Activated CD8-positive, alpha-beta memory T cell treated with anti-CD3 and anti-CD28 coated beads for 48 hours (primary cell): ENCODE data around the gene MRPS34.
A peak's percentile ranks its signal among the peaks of the same experiment; 100 is the strongest.

Experiments
- DNase-seq, 3 experiments: peaks; one replicate each; pipeline ENCODE4 v3.0.0-alpha.2; 2020; ENCODE audit warnings: low read depth in 2 of 3, low spot score in 2 of 3

MRPS34 gene

GRCh38 chr16:1771188-1771863 lies 1.6 kb downstream of the MRPS34 start, which contains the start of gene NME3:
TSS of gene NME3 (minus strand) at chr16:1771543. CDS start at chr16:1771534, 9 bp downstream.
- peak; percentile 51 to 63 (median 56) for DNase-seq

- DNase-seq = peak in 1 of 3 experiments; percentile 33
These were observed 2.4 kb downstream of the MRPS34 start for GRCh38 chr16:1770328-1771187.

- no peak for DNase-seq
These were observed 3.3 kb downstream of the MRPS34 start for GRCh38 chr16:1769402-1770300.

GRCh38 chr16:1768767-1769401 lies 4.0 kb downstream of the MRPS34 start:
- no peak for DNase-seq

GRCh38 chr16:1768061-1768766 lies 4.7 kb downstream of the MRPS34 start:
- no peak for DNase-seq

GRCh38 chr16:1767116-1767994 lies 5.6 kb downstream of the MRPS34 start:
- no peak for DNase-seq

- no peak for DNase-seq
These were observed 6.2 kb downstream of the MRPS34 start for GRCh38 chr16:1766701-1767100.

- no peak for DNase-seq
These were observed 6.7 kb downstream of the MRPS34 start for GRCh38 chr16:1766231-1766630.

- DNase-seq = no peak
These were observed 7.1 kb downstream of the MRPS34 start for GRCh38 chr16:1765826-1766225.

- DNase-seq = no peak
These were observed 8.0 kb downstream of the MRPS34 start for GRCh38 chr16:1764971-1765370.

- no peak for DNase-seq
These were observed 9.1 kb downstream of the MRPS34 start for GRCh38 chr16:1763521-1764511.

- DNase-seq = no peak
These were observed 9.9 kb downstream of the MRPS34 start for GRCh38 chr16:1762879-1763520.

- DNase-seq = no peak
These were observed 10.6 kb downstream of the MRPS34 start for GRCh38 chr16:1762196-1762878.

- no peak for DNase-seq
These were observed 11.2 kb downstream of the MRPS34 start for GRCh38 chr16:1761751-1762150.

- no peak for DNase-seq
These were observed 12.0 kb downstream of the MRPS34 start for GRCh38 chr16:1760911-1761310.

GRCh38 chr16:1759511-1759910 lies 13.4 kb downstream of the MRPS34 start:
- DNase-seq = no peak

GRCh38 chr16:1758923-1759322 lies 14.0 kb downstream of the MRPS34 start:
- DNase-seq = no peak
